ENCODE results near the gene TIMM29.

Gene TIMM29

DNA sequence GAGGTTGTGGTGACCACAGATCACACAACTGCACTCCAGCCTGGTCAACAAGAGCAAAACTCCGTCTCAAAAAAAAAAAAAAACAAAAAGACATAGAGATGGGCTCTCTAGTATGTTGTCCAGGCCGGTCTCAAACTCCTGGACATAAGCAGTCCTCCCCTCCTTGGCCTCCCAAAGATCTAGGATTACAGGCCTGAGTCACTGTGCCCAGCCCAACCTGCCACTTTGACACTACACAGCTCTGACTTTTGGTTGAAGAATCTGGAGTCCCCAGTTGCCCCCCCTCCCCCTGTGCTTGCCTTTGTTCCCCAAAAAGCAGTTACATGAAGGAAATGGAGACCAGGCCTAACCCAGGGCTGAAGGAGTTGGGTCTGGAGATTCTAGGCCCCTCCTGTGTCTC is 44.3 kb upstream of the TIMM29 start:
- TF ChIP-seq CTCF (IDR thresholded peaks at IDR 0.05; ENCODE audit: insufficient read depth, low read length, poor library complexity, severe bottlenecking), result no peak
- H3K27me3 ChIP-seq (ENCODE audit: low read length), result no peaks in the 10 kb centered on the region
- H4K20me1 ChIP-seq (ENCODE audit: low read depth, low read length), result no peaks in the 10 kb centered on the region
- H3K36me3 ChIP-seq (ENCODE audit: low read length), result no peaks in the 10 kb centered on the region
- H3K4me2 ChIP-seq (ENCODE audit: low read depth, low read length, poor library complexity, severe bottlenecking), result no peak overlapping the region
- no peaks in the 10 kb centered on the region for H3K9me3 ChIP-seq (ENCODE audit: insufficient read depth, low read length)
- peaks cover 90% of the 10 kb centered on the region for H3K79me2 ChIP-seq (ENCODE audit: insufficient read depth, low read length)
- H3K27ac ChIP-seq (ENCODE audit: low read depth, low read length), result no peak overlapping the region
- no peaks in the 10 kb centered on the region for H3K9me2 ChIP-seq (replicated peaks; ENCODE audit: insufficient read depth, low read length)
- H3K9ac ChIP-seq (ENCODE audit: low read length), result no peak overlapping the region
- H3F3A ChIP-seq (ENCODE audit: insufficient read depth), result no peaks in the 10 kb centered on the region
- no peak overlapping the region for H2AFZ ChIP-seq (ENCODE audit: low read depth, low read length, severe bottlenecking)
- no peak overlapping the region for H3K4me3 ChIP-seq (ENCODE audit: insufficient read depth, low read length, poor library complexity, severe bottlenecking)

- Histone ChIP-seq H3K9me3 (ENCODE audit: insufficient read depth, low read length) (no peaks in the 10 kb centered on the region), H2AFZ (ENCODE audit: low read depth, low read length, severe bottlenecking) (no peak overlapping the region), H3K79me2 (ENCODE audit: insufficient read depth, low read length) (peaks cover 83% of the 10 kb centered on the region), H3K4me2 (ENCODE audit: low read depth, low read length, poor library complexity, severe bottlenecking) (no peak overlapping the region), H3F3A (ENCODE audit: insufficient read depth) (no peaks in the 10 kb centered on the region), H3K9ac (ENCODE audit: low read length) (no peak overlapping the region), H3K9me2 (replicated peaks; ENCODE audit: insufficient read depth, low read length) (no peaks in the 10 kb centered on the region), H3K36me3 (ENCODE audit: low read length) (no peaks in the 10 kb centered on the region), H4K20me1 (ENCODE audit: low read depth, low read length) (no peaks in the 10 kb centered on the region), H3K4me3 (ENCODE audit: insufficient read depth, low read length, poor library complexity, severe bottlenecking) (no peak overlapping the region), H3K27me3 (ENCODE audit: low read length) (no peaks in the 10 kb centered on the region), H3K27ac (ENCODE audit: low read depth, low read length) (no peak overlapping the region)
- TF ChIP-seq CTCF (IDR thresholded peaks at IDR 0.05; ENCODE audit: insufficient read depth, low read length, poor library complexity, severe bottlenecking) (no peak), EZH2phosphoT487 (conservative IDR thresholded peaks at IDR 0.05; ENCODE audit: low read length) (no peak)
These were observed 43.1 kb upstream of the TIMM29 start for GRCh38 chr19:10885201-10886169.

GRCh38 chr19:10887616-10888367 is 40.8 kb upstream of the TIMM29 start:
- no peak overlapping the region for H3K9ac ChIP-seq (ENCODE audit: low read length)
- no peaks in the 10 kb centered on the region for H3K27me3 ChIP-seq (ENCODE audit: low read length)
- H4K20me1 ChIP-seq (ENCODE audit: low read depth, low read length), result no peaks in the 10 kb centered on the region; the same call in 1 of the 2 replicates
- H3K9me3 ChIP-seq (ENCODE audit: insufficient read depth, low read length), result no peaks in the 10 kb centered on the region
- H2AFZ ChIP-seq (ENCODE audit: low read depth, low read length, severe bottlenecking), result no peak overlapping the region
- H3K79me2 ChIP-seq (ENCODE audit: insufficient read depth, low read length), result peaks cover 79% of the 10 kb centered on the region
- H3K4me3 ChIP-seq (ENCODE audit: insufficient read depth, low read length, poor library complexity, severe bottlenecking), result no peak overlapping the region
- no peaks in the 10 kb centered on the region for H3F3A ChIP-seq (ENCODE audit: insufficient read depth)
- no peaks in the 10 kb centered on the region for H3K9me2 ChIP-seq (replicated peaks; ENCODE audit: insufficient read depth, low read length)
- no peaks in the 10 kb centered on the region for H3K36me3 ChIP-seq (ENCODE audit: low read length)
- TF ChIP-seq CTCF (IDR thresholded peaks at IDR 0.05; ENCODE audit: insufficient read depth, low read length, poor library complexity, severe bottlenecking) (no peak), EZH2phosphoT487 (conservative IDR thresholded peaks at IDR 0.05; ENCODE audit: low read length) (no peak)
- H3K4me2 ChIP-seq (ENCODE audit: low read depth, low read length, poor library complexity, severe bottlenecking), result no peak overlapping the region
- no peak overlapping the region for H3K27ac ChIP-seq (ENCODE audit: low read depth, low read length)

All from SU-DHL-6 (cell line).